AG04450 (cell line): ENCODE data around the gene ARF4. TPM values are rescaled to one million over a fixed set of nuclear protein-coding genes. Genes with fewer than 3 reads are reported as not detected.
"Not testable (repeated sequence)": the region's sequence is repeated elsewhere in the genome, so short reads cannot be mapped to it uniquely, and the experiment has no call there.

Experiments used
- CTCF ChIA-PET: fragments of 300-600, 350-600 bp; formaldehyde crosslinking; extraction: SDS; loops from one replicate; lab custom pipeline; 2022; ENCODE audit warnings: antibody characterized with exemption, inconsistent platforms; lab: Charles Lee
- POLR2A ChIA-PET: fragments of 350-600 bp; formaldehyde crosslinking; extraction: SDS; loops from one replicate; lab custom pipeline; 2021; ENCODE audit warnings: antibody characterized with exemption, inconsistent platforms; lab: Yijun Ruan, JAX
- DNase-seq: peaks from one replicate; pipeline ENCODE4 v3.0.0-alpha.2; 2011; ENCODE audit warnings: low read depth, low spot score
- H3K27ac ChIP-seq: one replicate; pipeline ENCODE4 v1.5.1; 2012; ENCODE audit warnings: low read depth, low read length, control low read depth
- H3K27me3 ChIP-seq: one replicate; pipeline ENCODE4 v1.6.0; 2012; ENCODE audit warnings: low read length; ENCODE audit not compliant: control insufficient read depth, insufficient read depth
- H3K4me3 ChIP-seq: 2 replicates; pipeline ENCODE4 v1.5.1; 2011; ENCODE audit warnings: mild to moderate bottlenecking, low read depth, low read length, control low read depth
- H3K9me3 ChIP-seq: 2 replicates; pipeline ENCODE4 v1.5.1; 2012; ENCODE audit warnings: low read length; ENCODE audit not compliant: control insufficient read depth, insufficient read depth
- CTCF ChIP-seq: IDR thresholded peaks from 2 replicates; pipeline ENCODE4 v1.5.1; 2011; ENCODE audit warnings: low read depth, low read length, control low read depth, inconsistent platforms
- polyA minus RNA-seq: library from RNA; depleted of rRNA, polyadenylated mRNA; stranded (reverse); fragments of >200 nt; gene quantifications from 2 replicates; pipeline ENCODE4 v1.2.3, GENCODE V29; 2011; rRNA and poly(A)+ RNA removed
- polyA plus RNA-seq: library from polyadenylated mRNA; depleted of rRNA; stranded (reverse); fragments of >200 nt; gene quantifications from 2 replicates; pipeline ENCODE4 v1.2.3, GENCODE V29; 2011; rRNA removed

ARF4 gene
- 588 and 766 TPM in 2 replicates for polyA plus RNA-seq
- 302 and 551 TPM in 2 replicates for polyA minus RNA-seq

GRCh38 chr3:57597127-57597923, at the start of gene ARF4:
TSS of gene ARF4 (minus strand) at chr3:57597344. CDS start at chr3:57597140, 204 bp downstream.
- Histone ChIP-seq H3K9me3 (no peaks in the 10 kb centered on the region; the same call in 1 of the 2 replicates), H3K27ac (peak within 1 kb of the TSS; percentile 100), H3K27me3 (no peaks in the 10 kb centered on the region), H3K4me3 (peak within 1 kb of the TSS; percentile 100)
- POLR2A ChIA-PET = interaction anchor here (0.6 to 2.7 kb wide), 12 partner anchors 9 to 709 kb away, joined by 3 to 14 read pairs (median 4); partner anchors contain the start of genes DENND6A, HTD2, PDE12 and RPP14
- peak; percentile 99 for DNase-seq
- peak; percentile 23 for TF ChIP-seq CTCF
- CTCF ChIA-PET = interaction anchor here (0.6 kb wide), 1 partner anchor 502 kb away, joined by 3 read pairs; no protein-coding TSS in a partner anchor

GRCh38 chr3:57646723-57647122, 49.6 kb upstream of the ARF4 start:
- TF ChIP-seq CTCF = no peak
- DNase-seq = no peak
- Histone ChIP-seq H3K9me3 (no peaks in the 10 kb centered on the region), H3K27ac (no peak overlapping the region), H3K4me3 (no peak overlapping the region), H3K27me3 (no peaks in the 10 kb centered on the region)
- ChIA-PET CTCF (no interaction called here), POLR2A (no interaction called here)

- Histone ChIP-seq H3K4me3 (no peak overlapping the region), H3K27me3 (no peaks in the 10 kb centered on the region), H3K9me3 (no peaks in the 10 kb centered on the region), H3K27ac (no peak overlapping the region)
- TF ChIP-seq CTCF = no peak
- ChIA-PET CTCF (no interaction called here), POLR2A (no interaction called here)
- no peak for DNase-seq
Measured at GRCh38 chr3:57644740-57645139, 47.6 kb upstream of the ARF4 start.

- CTCF ChIA-PET = interaction anchor here (1.0 kb wide), 1 partner anchor 215 kb away, joined by 3 read pairs; no protein-coding TSS in a partner anchor
- H3K27me3 ChIP-seq = no peaks in the 10 kb centered on the region
- peak; percentile 11 for DNase-seq
- H3K27ac ChIP-seq = no peak overlapping the region
- no peak for TF ChIP-seq CTCF
- POLR2A ChIA-PET = no interaction called here
- no peaks in the 10 kb centered on the region for H3K9me3 ChIP-seq
- H3K4me3 ChIP-seq = no peak overlapping the region
Measured at GRCh38 chr3:57637391-57637790, 40.2 kb upstream of the ARF4 start.

GRCh38 chr3:57634259-57634658, 37.1 kb upstream of the ARF4 start:
- CTCF ChIA-PET, POLR2A ChIA-PET, DNase-seq, H3K27ac ChIP-seq, H3K4me3 ChIP-seq, H3K9me3 ChIP-seq, H3K27me3 ChIP-seq: not testable (repeated sequence)
